HG03196 (cell line): ENCODE data around the gene RCHY1.
"Not testable (repeated sequence)": the region's sequence is repeated elsewhere in the genome, so short reads cannot be mapped to it uniquely, and the experiment has no call there.

Experiments used
- ATAC-seq: cut with Tn5 transposase; IDR thresholded peaks from one replicate; pipeline ENCODE4 v1.9.1; 2021; ENCODE audit not compliant: unreplicated experiment

The RCHY1 gene

DNA sequence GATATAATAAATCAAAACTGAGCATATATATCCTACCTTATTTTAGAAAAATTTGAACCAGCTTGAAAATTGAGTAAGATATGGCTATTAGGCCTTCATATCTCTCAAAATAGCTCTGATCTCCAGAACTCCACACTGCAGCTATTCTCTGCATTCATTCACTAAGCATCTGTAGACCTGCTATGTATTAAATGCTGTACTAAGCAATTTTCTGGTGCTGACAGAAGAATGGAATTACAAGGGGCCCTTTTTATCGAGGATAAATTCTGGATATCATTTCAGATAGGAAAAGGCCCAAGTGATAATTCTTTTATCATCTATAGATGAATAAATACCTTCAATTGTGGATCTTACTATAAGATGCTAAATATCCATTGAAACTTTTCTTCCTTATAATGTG lies 1.9 kb upstream of the RCHY1 start:
- no peak for ATAC-seq

DNA sequence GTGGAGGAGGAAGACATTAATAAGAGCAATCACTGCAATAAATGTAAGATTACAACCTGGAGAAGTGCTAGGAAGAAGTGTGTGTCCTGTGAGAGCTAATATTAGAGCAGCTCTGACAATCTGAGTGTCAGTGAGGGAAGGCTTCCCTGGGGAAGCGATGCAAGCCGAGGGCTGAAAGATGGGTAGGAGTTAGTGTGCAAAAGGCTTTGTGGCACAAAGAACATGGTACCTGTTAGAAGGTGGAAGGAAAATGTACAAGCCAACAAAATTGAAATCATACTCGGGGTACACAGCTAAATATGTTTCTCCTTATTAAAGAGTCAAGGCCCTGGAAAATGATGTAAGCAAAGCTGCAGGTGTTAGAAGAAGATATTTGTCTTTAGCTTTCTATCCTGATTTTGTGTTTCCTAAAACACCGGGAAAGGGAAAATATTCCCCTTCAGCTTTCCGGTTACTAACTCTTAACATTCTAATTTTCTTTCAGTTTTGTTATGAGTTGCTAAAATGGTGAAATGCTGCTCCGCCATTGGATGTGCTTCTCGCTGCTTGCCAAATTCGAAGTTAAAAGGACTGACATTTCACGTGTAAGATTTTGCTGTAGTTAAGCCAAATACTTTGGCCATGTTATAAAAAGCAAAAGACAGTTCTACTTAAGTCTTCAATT lies 878 bp upstream of the RCHY1 start:
- ATAC-seq, result peak; percentile 4

DNA sequence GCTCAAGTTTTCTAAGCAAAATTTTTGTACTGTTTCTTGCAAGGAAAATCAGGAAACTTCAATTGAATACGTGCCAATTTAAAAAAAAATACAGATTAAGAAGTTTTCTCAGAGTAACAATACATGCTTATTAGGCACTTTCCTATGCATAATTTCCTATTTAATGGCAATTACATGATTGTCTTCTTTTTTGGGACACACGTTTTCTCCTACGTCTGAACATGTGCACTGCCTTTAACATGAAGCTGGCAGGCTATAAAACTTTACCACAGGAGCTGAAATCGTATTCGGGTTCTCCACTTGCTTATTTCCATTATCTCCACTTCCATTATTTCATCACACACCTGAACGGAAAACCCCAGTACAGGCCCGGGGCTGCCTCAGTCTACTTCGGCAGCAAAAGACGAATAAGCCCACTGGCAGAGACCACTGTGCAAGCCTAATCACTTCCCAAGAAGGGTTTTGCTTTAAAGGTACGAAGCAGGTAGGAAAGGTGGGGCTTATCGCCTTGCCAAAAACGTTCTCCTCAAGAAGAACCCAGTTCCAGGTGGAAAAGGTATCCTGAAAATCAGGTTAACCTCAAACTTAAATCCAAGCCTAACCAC lies 575 bp downstream of the RCHY1 start:
- peak; percentile 1 for ATAC-seq

DNA sequence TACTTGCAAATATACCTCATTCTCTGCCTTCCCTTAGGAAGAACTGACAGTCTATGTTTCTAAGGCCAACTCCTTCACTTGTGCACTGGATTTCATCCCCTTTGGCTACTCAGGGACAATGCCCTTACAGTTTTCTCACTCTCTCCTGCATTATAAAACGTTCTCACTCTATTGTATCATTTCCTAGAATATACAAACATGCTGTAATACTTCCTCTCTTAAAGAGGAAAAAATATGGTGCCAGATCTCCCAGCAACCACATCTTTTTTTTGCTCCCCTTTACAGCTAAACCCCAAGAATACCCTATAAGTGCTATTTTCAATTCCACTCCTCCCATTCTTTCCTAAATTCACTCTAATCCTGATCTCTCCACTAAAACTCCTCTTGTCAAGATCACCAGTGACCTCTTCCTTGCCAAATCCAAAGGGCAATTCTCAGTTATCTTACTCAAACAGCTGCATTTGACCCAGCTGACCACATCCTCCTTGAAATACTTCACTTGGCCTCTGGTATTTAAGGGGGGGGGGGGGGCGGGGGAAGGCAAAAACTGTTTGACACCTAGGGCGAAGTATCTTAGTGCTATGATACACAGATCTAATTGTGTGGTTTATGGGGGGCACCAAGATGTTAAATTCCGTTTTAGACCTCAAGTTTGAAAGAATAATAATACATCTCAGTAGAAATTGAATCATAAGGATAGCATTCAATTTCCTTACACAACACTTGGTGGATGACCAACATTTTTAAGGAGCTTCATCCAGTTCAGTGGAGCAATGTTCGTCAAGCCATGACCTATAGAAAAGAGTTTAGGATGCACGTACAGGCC lies 1.6 kb downstream of the RCHY1 start:
- ATAC-seq, result no peak

DNA sequence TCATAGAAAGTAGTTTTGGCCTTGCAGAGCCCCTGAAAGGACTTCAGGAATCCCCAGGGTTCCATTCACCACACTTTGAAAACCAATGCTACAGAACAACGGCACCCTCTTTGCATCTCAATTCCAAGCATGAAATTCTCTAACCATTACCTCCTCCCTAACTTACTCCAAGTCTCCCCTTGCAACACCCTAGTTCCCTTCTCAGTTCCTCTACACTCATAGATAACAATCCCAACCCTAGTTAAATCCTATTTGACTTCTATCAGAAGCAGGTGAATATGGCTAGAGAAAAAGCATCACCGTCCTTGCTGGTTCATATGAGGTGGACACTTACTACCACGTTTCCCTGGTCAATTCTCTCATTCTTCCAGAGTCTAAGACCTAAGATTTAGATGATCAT lies 2.4 kb downstream of the RCHY1 start:
- ATAC-seq, result no peak

DNA sequence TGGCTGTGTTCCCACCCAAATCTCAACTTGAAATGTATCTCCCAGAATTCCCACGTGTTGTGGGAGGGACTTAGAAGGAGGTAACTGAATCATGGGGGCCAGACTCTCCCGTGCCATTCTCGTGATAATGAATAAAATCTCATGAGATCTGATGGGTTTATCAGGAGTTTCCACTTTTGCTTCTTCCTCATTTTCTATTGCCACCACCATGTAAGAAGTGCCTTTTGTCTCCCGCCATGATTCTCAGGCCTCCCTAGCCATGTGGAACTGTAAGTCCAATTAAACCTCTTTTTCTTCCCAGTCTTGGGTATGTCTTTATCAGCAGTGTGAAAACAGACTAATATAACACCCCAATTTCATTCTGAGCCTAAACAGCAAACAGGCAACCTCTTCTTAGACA lies 4.6 kb downstream of the RCHY1 start:
- ATAC-seq, result not testable (repeated sequence)

DNA sequence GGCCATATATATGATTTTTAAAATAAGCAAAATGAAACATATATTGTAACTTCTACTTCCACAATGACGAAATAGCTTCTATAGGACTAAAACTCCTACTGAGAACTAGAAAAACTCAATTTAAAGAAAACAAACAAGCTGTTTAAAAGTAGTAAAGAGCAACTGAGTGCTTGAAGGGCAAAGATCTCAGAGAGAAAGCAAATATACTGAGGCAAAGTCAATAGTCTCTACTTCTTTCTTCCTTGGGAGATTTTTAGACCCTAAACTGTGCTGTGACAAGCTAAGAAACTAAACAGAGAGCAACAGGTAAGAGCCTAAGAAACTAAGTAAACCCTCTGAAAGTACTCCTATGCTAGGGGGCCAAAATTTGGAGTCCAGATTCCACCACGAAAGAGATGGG lies 8.6 kb downstream of the RCHY1 start:
- no peak for ATAC-seq

DNA sequence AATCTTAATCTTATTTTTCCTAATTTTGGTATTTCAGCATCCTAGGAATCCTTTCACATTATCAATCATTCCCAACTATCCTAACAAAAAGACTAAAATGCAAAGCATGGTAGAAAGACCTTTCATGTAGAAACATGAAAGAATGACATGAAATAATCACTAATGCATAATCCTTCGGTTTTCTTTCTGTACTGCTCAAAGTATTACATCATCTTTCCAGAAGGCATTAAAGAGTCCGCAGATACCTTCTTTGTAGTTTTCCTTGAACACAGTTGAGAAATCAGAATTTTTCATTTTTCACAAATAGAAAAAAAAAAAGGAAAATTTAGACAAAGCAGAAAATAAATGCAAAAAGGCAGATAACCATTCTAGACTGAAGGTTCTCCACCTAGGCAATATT lies 11.5 kb downstream of the RCHY1 start:
- no peak for ATAC-seq

DNA sequence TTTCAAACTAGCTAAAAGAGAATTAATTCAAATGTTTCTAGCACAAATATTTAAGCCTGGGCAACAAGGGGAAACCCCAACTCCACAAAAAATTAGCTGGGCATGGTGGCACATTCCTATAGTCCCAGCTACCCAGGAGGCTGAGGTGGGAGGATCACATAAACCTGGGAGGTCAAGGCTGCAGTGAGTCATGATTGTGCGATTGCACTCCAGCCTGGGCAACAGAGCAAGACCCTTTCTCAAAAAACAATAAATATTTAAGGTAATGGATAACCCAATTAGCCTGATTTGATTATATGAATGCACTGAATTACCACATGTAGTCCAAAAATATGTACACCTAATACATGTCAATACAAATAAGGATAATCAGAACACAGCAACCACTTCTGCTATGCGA lies 14.3 kb downstream of the RCHY1 start:
- ATAC-seq, result no peak

DNA sequence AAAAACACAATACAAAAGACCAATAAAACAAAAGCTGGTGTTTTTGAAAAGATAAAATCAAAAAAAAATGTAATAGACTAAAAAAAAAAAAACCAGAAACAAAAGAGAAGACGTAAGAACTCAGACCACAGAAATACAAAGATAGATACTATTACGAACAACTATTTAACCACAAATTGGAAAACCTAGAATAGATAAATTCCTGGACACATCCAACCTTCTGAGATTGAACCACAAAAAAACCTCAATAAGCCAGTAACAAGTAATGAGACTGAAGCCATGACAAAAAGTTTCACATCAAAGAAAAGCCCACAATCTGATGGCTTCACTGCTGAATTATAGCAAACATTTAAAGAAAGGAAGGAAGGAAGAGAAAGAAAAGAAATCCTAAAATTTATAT lies 16.2 kb downstream of the RCHY1 start:
- no peak for ATAC-seq

DNA sequence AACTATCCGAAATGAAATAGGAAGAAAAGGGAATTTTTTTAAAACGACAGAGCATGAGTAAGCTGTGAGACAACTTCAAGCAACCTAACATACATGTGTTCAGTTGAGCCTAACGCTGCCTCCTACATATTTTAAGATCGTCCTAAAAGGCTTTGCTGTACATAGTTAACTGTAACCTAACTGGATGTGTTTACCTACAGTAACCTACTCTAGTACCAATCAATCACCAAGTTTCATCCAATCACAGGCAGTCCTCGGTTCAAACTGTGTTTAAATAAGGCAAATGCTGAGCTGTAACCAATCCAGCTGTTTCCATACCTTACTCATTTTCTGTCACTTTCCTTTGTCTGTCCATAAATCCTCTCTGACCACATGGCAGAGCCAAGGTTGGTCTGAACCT lies 17.1 kb downstream of the RCHY1 start:
- no peak for ATAC-seq

DNA sequence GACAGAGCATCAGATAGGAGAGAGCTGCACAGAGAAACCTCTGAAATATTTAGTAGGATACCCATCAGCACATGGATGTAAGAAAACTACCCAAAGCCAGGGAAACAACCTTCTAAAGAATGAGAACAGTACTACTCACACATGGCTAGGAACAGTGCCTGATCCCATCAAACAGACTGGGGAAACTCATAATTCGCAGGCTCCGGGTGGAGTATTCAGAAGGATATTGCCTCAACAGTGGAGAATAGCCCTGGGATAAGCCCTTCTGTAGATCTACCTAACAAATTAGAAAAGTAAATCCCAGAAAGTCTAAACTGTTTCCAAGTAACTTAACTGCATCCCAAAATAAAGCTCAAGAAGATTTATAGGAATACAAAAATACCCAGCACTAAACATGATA lies 17.8 kb downstream of the RCHY1 start:
- no peak for ATAC-seq

DNA sequence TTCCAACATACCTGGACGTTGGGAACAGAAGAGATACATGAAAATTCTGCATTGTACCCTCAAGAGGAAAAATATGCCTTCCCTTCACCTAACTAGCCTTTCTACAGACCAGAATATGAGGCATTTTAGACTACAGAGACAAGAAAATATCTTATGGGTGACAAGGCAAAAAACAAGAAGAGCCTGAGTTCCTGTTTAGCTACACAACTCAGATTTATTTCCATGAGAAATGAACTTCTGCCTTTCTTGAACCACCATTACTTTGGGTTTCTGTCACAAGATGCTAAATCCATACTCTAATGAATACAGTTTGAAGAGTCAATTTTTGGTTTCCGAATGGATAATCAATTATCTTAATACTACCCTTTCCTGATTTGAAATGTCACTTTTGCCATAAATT lies 18.7 kb downstream of the RCHY1 start:
- ATAC-seq, result no peak

DNA sequence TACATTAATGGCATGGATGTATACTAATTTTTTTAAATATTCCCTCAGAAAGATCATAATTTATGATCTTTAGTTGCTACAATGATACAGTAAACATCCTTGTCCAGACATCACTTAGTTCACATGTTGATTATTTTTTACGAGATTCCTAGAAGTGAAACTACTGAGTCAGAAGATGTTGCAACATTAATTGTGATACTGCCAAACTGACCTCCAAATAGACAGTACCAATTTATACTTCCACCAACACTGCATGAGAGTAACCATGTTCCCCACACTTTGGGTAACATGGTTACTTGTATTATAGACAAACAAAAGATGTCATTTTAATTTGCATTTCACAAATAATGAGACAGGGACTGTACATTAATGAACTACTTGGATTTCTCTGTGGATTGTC lies 19.6 kb downstream of the RCHY1 start:
- no peak for ATAC-seq

DNA sequence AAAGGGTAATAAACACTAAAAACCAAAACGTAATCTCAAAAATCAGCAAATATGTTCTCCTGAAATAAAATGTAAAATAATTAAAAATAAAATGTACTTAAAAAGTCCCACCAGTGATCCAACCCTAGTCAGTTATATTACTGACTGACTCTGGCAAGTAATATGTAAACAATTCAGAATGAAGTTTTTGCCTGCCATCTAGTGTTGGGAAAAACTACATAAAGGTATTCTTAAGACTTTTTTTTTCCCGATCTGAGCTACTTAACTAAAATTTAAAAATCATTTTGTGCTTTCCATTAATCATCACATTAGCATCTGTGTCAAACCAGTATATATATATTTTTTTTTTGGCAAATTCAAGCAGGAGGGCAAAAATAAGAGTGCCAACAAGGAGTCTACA lies 24.0 kb downstream of the RCHY1 start:
- ATAC-seq, result no peak

DNA sequence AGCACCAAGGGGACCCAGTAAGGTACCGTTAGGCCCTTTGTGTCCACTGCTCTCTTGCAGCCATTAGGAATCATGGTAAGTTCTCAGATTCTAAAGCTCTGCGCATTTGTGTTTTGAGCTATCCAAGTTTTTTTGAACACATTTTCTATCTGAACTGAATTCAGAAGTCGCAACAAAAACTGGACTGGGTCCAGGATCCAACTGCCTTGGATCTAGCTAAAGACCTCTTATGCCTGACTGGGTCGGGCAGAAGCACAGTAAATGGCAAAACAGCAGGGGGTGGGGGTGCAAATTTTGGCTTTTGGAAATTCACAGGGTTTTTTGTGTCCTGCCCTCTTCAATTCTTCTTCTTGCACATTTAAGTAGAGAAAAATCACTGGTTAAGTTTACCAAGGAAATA lies 30.0 kb downstream of the RCHY1 start:
- ATAC-seq, result no peak

DNA sequence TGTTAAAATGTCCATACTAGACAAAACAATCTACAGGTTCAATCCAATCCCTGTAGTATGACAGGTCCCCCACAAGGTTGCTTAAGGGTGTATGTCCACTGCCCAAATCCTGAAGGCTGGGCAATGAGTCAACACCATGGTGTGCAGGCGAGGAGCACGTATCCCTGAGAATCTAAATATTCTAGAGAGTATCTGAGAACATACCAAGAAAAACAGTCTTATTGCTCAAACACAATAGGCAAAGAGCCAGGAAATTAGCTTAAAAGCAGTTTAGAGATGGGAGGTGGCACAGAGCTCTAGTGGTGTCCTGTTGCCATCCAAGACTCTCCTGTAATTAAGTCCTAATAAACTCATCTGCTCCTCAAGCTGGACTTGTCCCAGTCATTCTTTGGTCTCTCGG lies 37.0 kb downstream of the RCHY1 start:
- ATAC-seq, result no peak

DNA sequence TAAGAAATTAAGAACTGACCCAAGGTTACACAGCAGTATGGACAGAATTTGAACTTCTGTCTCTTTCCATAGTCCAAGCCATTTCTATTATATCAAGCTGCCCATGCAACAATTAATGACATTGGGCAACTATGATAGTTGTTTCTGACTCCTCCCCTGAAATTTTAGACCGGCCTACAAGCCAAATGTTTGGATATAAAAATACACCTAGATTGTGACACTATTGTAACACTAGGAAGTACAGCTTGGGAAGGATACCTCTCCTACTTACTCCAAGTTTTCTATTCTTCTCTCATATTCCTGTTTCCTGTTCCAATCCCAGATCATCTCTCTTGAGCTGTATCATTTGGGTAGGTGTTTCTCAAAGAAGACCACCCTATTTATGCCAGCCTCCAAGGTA lies 43.5 kb downstream of the RCHY1 start:
- ATAC-seq, result no peak

DNA sequence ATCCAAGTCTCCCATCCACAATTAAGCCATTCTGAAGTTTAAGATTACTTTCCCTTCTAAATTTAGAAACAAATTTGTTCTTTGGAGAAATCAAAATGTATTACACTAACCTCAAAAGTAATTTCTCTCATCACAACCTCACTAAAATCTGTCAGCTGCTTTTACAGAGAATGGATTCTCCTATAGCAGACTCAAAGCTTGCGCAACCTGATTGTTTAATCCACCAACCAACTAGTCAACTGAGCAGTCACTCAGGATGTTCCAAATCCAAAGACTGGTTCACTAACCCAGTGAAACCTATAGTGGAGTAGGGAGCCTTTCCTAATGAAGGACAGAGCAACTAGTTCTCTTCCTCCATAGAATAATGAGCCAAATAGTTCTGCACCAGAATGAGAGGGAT lies 44.3 kb downstream of the RCHY1 start:
- no peak for ATAC-seq

DNA sequence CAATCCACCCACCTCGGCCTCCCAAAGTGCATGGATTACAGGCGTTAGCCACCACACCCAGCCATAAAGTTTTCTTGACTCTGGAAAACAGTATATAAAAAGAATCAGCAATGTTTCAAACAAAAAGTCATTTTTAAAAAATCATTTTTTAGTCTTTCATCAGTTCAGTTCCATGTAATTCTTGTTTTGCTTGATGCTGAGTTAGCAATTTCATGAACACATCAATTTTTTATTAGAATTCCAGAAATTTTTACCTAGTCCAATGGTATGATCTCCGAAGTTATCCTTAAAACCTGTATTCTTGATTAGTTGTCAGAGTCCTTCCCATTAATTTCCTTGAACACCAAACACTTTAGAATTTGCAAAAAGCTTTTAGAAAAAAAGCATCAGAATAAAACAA lies 56.8 kb downstream of the RCHY1 start:
- ATAC-seq, result no peak

DNA sequence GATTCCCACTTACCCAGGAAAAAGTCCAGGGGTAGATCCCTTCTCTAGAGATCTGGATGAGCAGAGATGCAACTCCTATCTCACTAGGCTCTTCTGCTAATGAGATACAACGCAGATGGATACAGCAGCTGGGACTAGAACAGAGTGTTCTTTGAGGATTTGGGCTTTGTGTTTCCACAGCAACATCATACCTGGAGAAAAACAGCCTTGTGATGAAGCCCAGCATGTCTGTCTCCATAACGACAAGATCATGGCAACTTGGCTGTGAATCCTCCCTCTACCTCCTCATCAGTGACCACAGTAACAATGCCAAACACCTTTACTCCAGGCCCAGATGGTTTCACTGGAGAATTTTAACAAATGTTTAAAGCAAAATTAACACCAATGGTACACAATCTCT lies 80.1 kb downstream of the RCHY1 start:
- no peak for ATAC-seq

DNA sequence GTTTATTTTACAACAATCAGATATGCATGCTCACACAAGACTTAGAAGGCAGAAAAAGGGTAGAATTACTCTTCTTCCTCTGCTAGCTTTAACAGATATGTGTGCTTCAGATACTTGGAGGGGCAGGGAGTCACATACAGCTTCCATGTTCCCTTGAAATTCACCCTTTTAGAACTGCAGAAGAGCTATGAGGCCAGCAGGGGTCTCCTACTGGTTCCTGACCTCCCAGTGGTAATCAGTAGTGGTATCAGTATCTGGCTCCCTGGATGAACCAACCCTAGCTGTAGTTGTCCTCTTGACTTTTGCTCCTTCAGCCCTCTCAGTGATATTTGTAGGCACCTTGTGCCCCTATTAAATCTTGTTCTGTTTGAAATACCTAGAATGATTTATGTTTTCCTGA lies 81.5 kb downstream of the RCHY1 start:
- ATAC-seq, result no peak
